Neural progenitor cell (in vitro differentiated cells): ENCODE measurements around the gene NCF4. TPM values are rescaled to one million over a fixed set of nuclear protein-coding genes. Genes with fewer than 3 reads are reported as not detected.
A peak's percentile ranks its signal among the peaks of the same experiment; 100 is the strongest.

ENCODE experiments used
- DNase-seq: peaks from one replicate; pipeline ENCODE4 v3.0.0-alpha.2; 2016; ENCODE audit warnings: low spot score
- H2AFZ ChIP-seq: fragments of 200-600 bp; sonication (generic); replicated peaks from 2 replicates; pipeline ENCODE4 v1.6.1; 2016; ENCODE audit warnings: antibody characterized with exemption
- H3F3A ChIP-seq: fragments of 200-600 bp; sonication (generic); 2 replicates; pipeline ENCODE4 v1.6.1; 2016; ENCODE audit warnings: antibody characterized with exemption, low read depth
- H3K27ac ChIP-seq: fragments of 200-600 bp; sonication (generic); 2 replicates; pipeline ENCODE4 v1.5.1; 2016; ENCODE audit warnings: mild to moderate bottlenecking
- H3K27me3 ChIP-seq: fragments of 200-600 bp; sonication (generic); 2 replicates; pipeline ENCODE4 v1.6.1; 2016; ENCODE audit warnings: mild to moderate bottlenecking, moderate library complexity
- H3K36me3 ChIP-seq: fragments of 200-600 bp; sonication (generic); 2 replicates; pipeline ENCODE4 v1.5.1; 2016
- H3K4me1 ChIP-seq: fragments of 200-600 bp; sonication (generic); 2 replicates; pipeline ENCODE4 v1.6.1; 2016; ENCODE audit warnings: mixed run types
- H3K4me2 ChIP-seq: fragments of 200-600 bp; sonication (generic); 2 replicates; pipeline ENCODE4 v1.6.1; 2016
- H3K4me3 ChIP-seq: fragments of 200-600 bp; sonication (generic); 2 replicates; pipeline ENCODE4 v1.5.1; 2016
- H3K79me2 ChIP-seq: fragments of 200-600 bp; sonication (generic); 2 replicates; pipeline ENCODE4 v1.6.1; 2016; ENCODE audit warnings: low read depth
- H3K9ac ChIP-seq: fragments of 200-600 bp; sonication (generic); 2 replicates; pipeline ENCODE4 v1.6.1; 2016
- H3K9me3 ChIP-seq: fragments of 200-600 bp; sonication (generic); 2 replicates; pipeline ENCODE4 v1.5.1; 2016; ENCODE audit warnings: low read depth
- H4K20me1 ChIP-seq: fragments of 200-600 bp; sonication (generic); 2 replicates; pipeline ENCODE4 v1.6.1; 2016; ENCODE audit warnings: low read depth
- H3K27ac Mint-ChIP-seq: 3 replicates; pipeline ENCODE4 v1.8.0; 2021; ENCODE audit warnings: mixed read lengths
- H3K27me3 Mint-ChIP-seq: 2 replicates; pipeline ENCODE4 v1.8.0; 2022; ENCODE audit warnings: low read depth, mild to moderate bottlenecking, inconsistent platforms, moderate library complexity, mixed read lengths; ENCODE audit not compliant: insufficient read depth
- H3K36me3 Mint-ChIP-seq: 3 replicates; pipeline ENCODE4 v1.8.0; 2021; ENCODE audit warnings: mixed read lengths
- H3K4me1 Mint-ChIP-seq: 3 replicates; pipeline ENCODE4 v1.8.0; 2021; ENCODE audit warnings: mixed read lengths
- H3K4me3 Mint-ChIP-seq: 3 replicates; pipeline ENCODE4 v1.8.0; 2021; ENCODE audit warnings: mild to moderate bottlenecking, moderate library complexity, mixed read lengths
- H3K9me3 Mint-ChIP-seq: 3 replicates; pipeline ENCODE4 v1.8.0; 2020; ENCODE audit warnings: mixed read lengths
- EZH2 ChIP-seq: fragments of 200-600 bp; sonication (generic); IDR thresholded peaks from 2 replicates; pipeline ENCODE4 v1.6.1; 2017; ENCODE audit warnings: antibody characterized with exemption, mild to moderate bottlenecking, moderate library complexity
- EZH2phosphoT487 ChIP-seq: fragments of 200-600 bp; sonication (generic); IDR thresholded peaks from 2 replicates; pipeline ENCODE4 v1.6.1; 2017; ENCODE audit warnings: antibody characterized with exemption
- total RNA-seq: library from RNA; depleted of rRNA; stranded (reverse); fragments of >200 nt; gene quantifications from 2 replicates; pipeline ENCODE4 v1.2.3, GENCODE V29; 2015; ENCODE audit warnings: low replicate concordance
- TF ChIP-seq, protein P1 (sequence below): fragments of 200-600 bp; sonication (generic); IDR thresholded peaks from 2 replicates; pipeline ENCODE4 v1.5.1; 2017; ENCODE audit warnings: antibody characterized with exemption, mild to moderate bottlenecking

The NCF4 gene
- total RNA-seq, 1 donor from 2014 or later, result not detected

DNA sequence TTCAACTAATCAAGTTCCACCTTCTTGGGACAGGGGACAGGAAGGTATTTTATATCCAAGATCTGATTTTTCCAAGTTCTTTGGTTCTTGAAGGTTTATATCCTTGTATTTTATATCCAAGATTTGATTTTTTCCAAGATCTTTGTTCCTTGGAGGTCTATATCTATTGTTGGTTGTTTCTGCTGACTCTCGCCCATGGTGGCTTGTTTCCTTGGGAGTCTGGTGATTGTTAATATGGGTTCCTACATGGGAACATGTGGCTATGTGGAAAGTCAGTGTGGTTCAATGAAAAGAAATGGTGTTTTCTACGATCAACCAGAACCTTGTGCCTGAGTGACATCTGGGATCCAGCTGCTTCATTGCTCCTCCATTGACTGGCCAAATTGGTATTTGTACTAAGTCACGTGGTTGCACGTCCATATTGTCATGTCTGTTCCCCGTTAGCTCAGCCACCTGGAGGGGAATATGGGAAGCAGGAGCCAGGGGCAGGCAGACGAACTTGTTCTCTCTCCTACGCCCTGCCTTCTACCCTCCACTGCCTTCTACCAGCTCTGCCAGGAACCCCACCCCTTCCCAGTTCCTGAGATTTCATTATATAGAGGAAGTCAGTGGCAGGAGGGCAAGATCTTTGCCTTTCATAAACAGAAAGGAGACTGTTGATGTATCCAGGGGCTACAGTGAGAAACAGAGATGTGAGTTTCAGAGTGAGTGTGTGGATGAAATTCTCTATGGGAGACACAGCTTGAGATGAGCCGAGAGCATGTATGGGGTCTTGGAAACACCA is 41.5 kb downstream of the NCF4 start:
- H3K27ac Mint-ChIP-seq, result no peak overlapping the region
- TF ChIP-seq EZH2phosphoT487 (no peak), EZH2 (no peak)
- TF ChIP-seq, protein P1, sequence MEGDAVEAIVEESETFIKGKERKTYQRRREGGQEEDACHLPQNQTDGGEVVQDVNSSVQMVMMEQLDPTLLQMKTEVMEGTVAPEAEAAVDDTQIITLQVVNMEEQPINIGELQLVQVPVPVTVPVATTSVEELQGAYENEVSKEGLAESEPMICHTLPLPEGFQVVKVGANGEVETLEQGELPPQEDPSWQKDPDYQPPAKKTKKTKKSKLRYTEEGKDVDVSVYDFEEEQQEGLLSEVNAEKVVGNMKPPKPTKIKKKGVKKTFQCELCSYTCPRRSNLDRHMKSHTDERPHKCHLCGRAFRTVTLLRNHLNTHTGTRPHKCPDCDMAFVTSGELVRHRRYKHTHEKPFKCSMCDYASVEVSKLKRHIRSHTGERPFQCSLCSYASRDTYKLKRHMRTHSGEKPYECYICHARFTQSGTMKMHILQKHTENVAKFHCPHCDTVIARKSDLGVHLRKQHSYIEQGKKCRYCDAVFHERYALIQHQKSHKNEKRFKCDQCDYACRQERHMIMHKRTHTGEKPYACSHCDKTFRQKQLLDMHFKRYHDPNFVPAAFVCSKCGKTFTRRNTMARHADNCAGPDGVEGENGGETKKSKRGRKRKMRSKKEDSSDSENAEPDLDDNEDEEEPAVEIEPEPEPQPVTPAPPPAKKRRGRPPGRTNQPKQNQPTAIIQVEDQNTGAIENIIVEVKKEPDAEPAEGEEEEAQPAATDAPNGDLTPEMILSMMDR, result no peak

GRCh38 chr22:36904260-36904880 is 43.6 kb downstream of the NCF4 start:
- Histone ChIP-seq H3K4me3 (no peak overlapping the region), H3F3A (no peaks in the 10 kb centered on the region), H3K36me3 (no peaks in the 10 kb centered on the region), H3K4me1 (peaks cover 5% of the 10 kb centered on the region), H3K9me3 (no peaks in the 10 kb centered on the region), H3K27ac (no peak overlapping the region), H3K9ac (no peak overlapping the region), H3K27me3 (peaks cover 3% of the 10 kb centered on the region), H3K4me2 (no peak overlapping the region), H4K20me1 (no peaks in the 10 kb centered on the region), H3K79me2 (no peaks in the 10 kb centered on the region), H2AFZ (no peak overlapping the region)
- no peak overlapping the region for H3K27ac Mint-ChIP-seq
- peaks cover 4% of the 10 kb centered on the region for H3K27me3 Mint-ChIP-seq
- TF ChIP-seq, protein P1, result peak; percentile 18
- TF ChIP-seq EZH2, result no peak
- no peak for TF ChIP-seq EZH2phosphoT487
- DNase-seq, result no peak
- no peaks in the 10 kb centered on the region for H3K36me3 Mint-ChIP-seq
- H3K4me3 Mint-ChIP-seq, result no peak overlapping the region
- H3K4me1 Mint-ChIP-seq, result peaks cover 6% of the 10 kb centered on the region
- H3K9me3 Mint-ChIP-seq, result peaks cover 3% of the 10 kb centered on the region

More for the DNA sequence above, 41.5 kb downstream of the NCF4 start:
- Histone ChIP-seq H3K36me3 (no peaks in the 10 kb centered on the region), H3K4me2 (no peak overlapping the region), H2AFZ (no peak overlapping the region), H3K27me3 (no peaks in the 10 kb centered on the region), H3K9me3 (no peaks in the 10 kb centered on the region), H3K27ac (no peak overlapping the region), H3K79me2 (no peaks in the 10 kb centered on the region), H3K9ac (no peak overlapping the region), H3K4me3 (no peak overlapping the region), H3K4me1 (peaks cover 5% of the 10 kb centered on the region), H4K20me1 (no peaks in the 10 kb centered on the region), H3F3A (no peaks in the 10 kb centered on the region)
- Mint-ChIP-seq H3K4me3 (no peak overlapping the region), H3K27me3 (peaks cover 10% of the 10 kb centered on the region), H3K4me1 (peaks cover 6% of the 10 kb centered on the region), H3K9me3 (peaks cover 7% of the 10 kb centered on the region), H3K36me3 (no peaks in the 10 kb centered on the region)
- no peak for DNase-seq

DNA sequence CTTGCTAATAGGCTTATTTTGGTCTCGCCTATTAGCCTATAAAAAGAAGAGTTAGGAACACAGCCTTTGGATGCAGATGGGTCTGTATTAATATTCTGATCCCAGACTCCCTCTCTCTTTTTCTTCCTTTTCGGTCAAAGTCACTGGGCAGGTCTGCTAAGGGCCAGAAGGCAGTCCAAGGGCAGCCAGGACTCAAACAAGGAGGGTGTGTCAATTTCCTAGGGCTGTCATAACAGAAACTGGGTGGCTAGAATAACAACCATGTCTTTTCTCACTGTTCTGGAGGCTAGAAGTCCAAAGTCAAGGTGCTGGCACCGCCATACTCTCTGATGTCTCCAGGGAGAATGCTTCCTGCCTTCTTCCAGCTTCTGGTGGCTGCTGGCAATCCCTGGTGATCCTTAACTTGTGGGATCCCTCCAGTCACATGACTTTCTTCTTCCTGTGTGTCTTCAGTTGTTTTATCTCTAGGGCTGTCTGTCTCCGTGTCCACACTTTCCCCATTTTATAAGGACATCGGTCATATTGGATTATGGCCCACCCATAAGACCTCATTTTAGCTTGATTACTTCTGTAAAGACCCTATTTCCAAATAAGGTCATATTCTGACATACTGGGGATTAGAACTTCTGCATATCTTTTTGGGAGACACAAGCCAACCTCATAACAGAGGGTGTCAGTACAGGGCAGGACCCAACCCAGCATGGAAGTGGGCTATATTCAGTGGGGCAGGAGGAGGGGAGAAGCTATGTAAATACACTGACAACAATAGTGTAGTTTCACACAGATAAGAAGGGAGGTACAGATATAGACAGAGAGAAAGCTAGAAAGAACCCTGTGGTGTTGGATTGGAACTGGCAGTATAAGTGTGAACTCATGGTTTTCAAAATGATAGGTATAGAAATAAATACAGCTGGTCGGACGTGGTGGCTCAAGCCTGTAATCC is 46.7 kb downstream of the NCF4 start:
- Histone ChIP-seq H3K27me3 (peaks cover 31% of the 10 kb centered on the region), H3K27ac (no peak overlapping the region), H3K79me2 (no peaks in the 10 kb centered on the region), H3K9me3 (no peaks in the 10 kb centered on the region), H3K9ac (no peak overlapping the region), H3K4me2 (no peak overlapping the region), H2AFZ (no peak overlapping the region), H3K4me3 (no peak overlapping the region), H3F3A (no peaks in the 10 kb centered on the region), H3K4me1 (peaks cover 13% of the 10 kb centered on the region), H4K20me1 (no peaks in the 10 kb centered on the region), H3K36me3 (no peaks in the 10 kb centered on the region)
- H3K4me3 Mint-ChIP-seq, result no peak overlapping the region
- no peak overlapping the region for H3K27ac Mint-ChIP-seq
- no peaks in the 10 kb centered on the region for H3K9me3 Mint-ChIP-seq
- TF ChIP-seq, protein P1, result no peak
- TF ChIP-seq EZH2 (no peak), EZH2phosphoT487 (no peak)
- DNase-seq, result no peak
- H3K4me1 Mint-ChIP-seq, result peaks cover 9% of the 10 kb centered on the region
- peaks cover 3% of the 10 kb centered on the region for H3K27me3 Mint-ChIP-seq
- no peaks in the 10 kb centered on the region for H3K36me3 Mint-ChIP-seq
